T-helper 1 cell treated with Interleukin-12 subunit alpha and Interleukin-12 subunit beta and Interleukin-4 antibody, amounts not matched to agents 30 μg/mL and 1 μg/mL, for 36 hours (primary cell): Measurements from ENCODE around the gene ZFPM1.

Experiments
- H3K27ac Mint-ChIP-seq: one replicate; pipeline ENCODE4 v1.8.0; 2021; ENCODE audit warnings: mild to moderate bottlenecking, mixed read lengths
- H3K27me3 Mint-ChIP-seq: one replicate; pipeline ENCODE4 v1.8.0; 2021; ENCODE audit warnings: low read depth, mixed read lengths
- H3K36me3 Mint-ChIP-seq: one replicate; pipeline ENCODE4 v1.8.0; 2021; ENCODE audit warnings: low read depth, mixed read lengths
- H3K4me1 Mint-ChIP-seq: one replicate; pipeline ENCODE4 v1.8.0; 2021; ENCODE audit warnings: low read depth, mixed read lengths
- H3K4me3 Mint-ChIP-seq: one replicate; pipeline ENCODE4 v1.8.0; 2021; ENCODE audit warnings: mild to moderate bottlenecking, moderate library complexity, mixed read lengths
- H3K9me3 Mint-ChIP-seq: one replicate; pipeline ENCODE4 v1.8.0; 2021; ENCODE audit warnings: mixed read lengths

ZFPM1 gene

DNA sequence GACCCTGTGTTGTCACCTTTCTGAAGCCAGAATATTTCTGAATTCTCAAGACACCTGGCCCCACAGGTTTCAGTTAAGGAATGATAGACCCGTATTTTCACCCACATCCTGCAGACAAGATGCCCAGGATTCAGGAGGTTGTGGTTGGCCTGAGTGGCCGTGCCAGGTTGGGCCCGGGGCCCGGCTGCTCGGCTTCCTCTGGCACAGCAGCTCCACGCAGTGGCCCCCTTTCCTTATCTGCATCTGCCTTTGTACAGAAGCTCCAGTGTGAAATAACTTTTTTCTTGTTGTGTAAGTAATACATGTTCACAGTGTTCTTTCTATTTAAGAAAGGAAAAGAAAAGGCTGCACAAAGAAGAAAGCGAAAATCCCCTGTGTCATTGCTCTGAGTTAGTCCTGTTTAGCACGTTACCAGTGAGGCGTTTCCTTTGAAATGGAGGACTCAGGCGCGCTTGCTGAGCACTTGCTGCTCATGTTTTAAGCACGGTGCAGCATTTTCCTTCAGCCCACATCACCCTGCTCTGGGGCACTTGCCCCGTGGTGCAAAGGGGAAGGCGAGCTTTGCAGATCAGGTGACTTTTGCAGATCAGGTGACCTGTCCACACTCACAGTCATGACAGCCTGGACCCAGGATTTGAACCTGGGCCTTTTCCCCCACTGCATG lies 130.0 kb downstream of the ZFPM1 start:
- Mint-ChIP-seq H3K36me3 (peaks cover 27% of the 10 kb centered on the region), H3K27ac (no peak overlapping the region), H3K4me3 (no peak overlapping the region), H3K27me3 (no peaks in the 10 kb centered on the region), H3K9me3 (no peaks in the 10 kb centered on the region), H3K4me1 (peaks cover 27% of the 10 kb centered on the region)

GRCh38 chr16:88584676-88585075 lies 131.6 kb downstream of the ZFPM1 start:
- Mint-ChIP-seq H3K9me3 (no peaks in the 10 kb centered on the region), H3K27me3 (no peaks in the 10 kb centered on the region), H3K4me3 (peak overlapping the region; percentile 21), H3K36me3 (peaks cover 36% of the 10 kb centered on the region), H3K27ac (peak overlapping the region; percentile 59), H3K4me1 (peaks cover 26% of the 10 kb centered on the region)

- H3K4me1 Mint-ChIP-seq: peaks cover 28% of the 10 kb centered on the region
These were observed 132.2 kb downstream of the ZFPM1 start for GRCh38 chr16:88585269-88585668.

GRCh38 chr16:88585927-88586581 lies 133.0 kb downstream of the ZFPM1 start:
- H3K9me3 Mint-ChIP-seq: no peaks in the 10 kb centered on the region
- H3K27ac Mint-ChIP-seq: peak overlapping the region; percentile 27
- peaks cover 37% of the 10 kb centered on the region for H3K36me3 Mint-ChIP-seq
- peaks cover 28% of the 10 kb centered on the region for H3K4me1 Mint-ChIP-seq
- no peaks in the 10 kb centered on the region for H3K27me3 Mint-ChIP-seq
- H3K4me3 Mint-ChIP-seq: no peak overlapping the region

More at GRCh38 chr16:88585269-88585668, 132.2 kb downstream of the ZFPM1 start:
- Mint-ChIP-seq H3K36me3 (peaks cover 39% of the 10 kb centered on the region), H3K4me3 (no peak overlapping the region), H3K9me3 (no peaks in the 10 kb centered on the region), H3K27me3 (no peaks in the 10 kb centered on the region), H3K27ac (peak overlapping the region; percentile 27)
